H1 (cell line): ENCODE data around the gene ECSIT. TPM values are rescaled to one million over a fixed set of nuclear protein-coding genes. Genes with fewer than 3 reads are reported as not detected.
A peak's percentile ranks its signal among the peaks of the same experiment; 100 is the strongest.

Experiments used
- CTCF ChIA-PET: fragments of 300-600 bp; sonication (Branson Sonifier 250); formaldehyde crosslinking; loops from one replicate; lab custom pipeline; 2021; ENCODE audit not compliant: partially characterized antibody; lab: Charles Lee
- POLR2A ChIA-PET: fragments of 300-600 bp; sonication (Branson Sonifier 250); formaldehyde crosslinking; loops from one replicate; lab custom pipeline; 2021; ENCODE audit warnings: inconsistent platforms; ENCODE audit not compliant: partially characterized antibody; lab: Charles Lee
- DNase-seq, 2 experiments: peaks; one replicate each; pipeline versions ENCODE4 v3.0.0 to v3.0.0-alpha.2; 2010 to 2022; ENCODE audit warnings: low spot score in 2 of 2, low read depth in 1 of 2, mixed read lengths in 1 of 2
- FAIRE-seq: peaks from 2 replicates; lab custom pipeline; 2011; peaks lifted over from hg19 to GRCh38; lab: Jason Lieb, UNC
- H2AFZ ChIP-seq: 2 replicates; pipeline ENCODE4 v1.8.1; 2012; ENCODE audit warnings: low read length, inconsistent platforms
- H2AK5ac ChIP-seq: 2 replicates; pipeline ENCODE4 v1.6.1; 2013; ENCODE audit warnings: low read depth, low read length
- H2BK120ac ChIP-seq: replicated peaks from 2 replicates; pipeline ENCODE3; 2013; ENCODE audit warnings: low read depth, low read length, inconsistent platforms
- H2BK12ac ChIP-seq: 2 replicates; pipeline ENCODE4 v1.6.1; 2013; ENCODE audit warnings: low read depth, low read length
- H2BK15ac ChIP-seq: 2 replicates; pipeline ENCODE4 v1.6.1; 2013; ENCODE audit warnings: low read length
- H2BK20ac ChIP-seq: 2 replicates; pipeline ENCODE4 v1.6.1; 2013; ENCODE audit warnings: low read length
- H2BK5ac ChIP-seq: 2 replicates; pipeline ENCODE4 v1.6.1; 2013; ENCODE audit warnings: low read depth, low read length
- H3K14ac ChIP-seq: 2 replicates; pipeline ENCODE4 v1.6.1; 2013; ENCODE audit warnings: inconsistent platforms; ENCODE audit not compliant: insufficient read length
- H3K18ac ChIP-seq: 2 replicates; pipeline ENCODE4 v1.6.1; 2013; ENCODE audit warnings: low read length; ENCODE audit errors: extremely low read depth
- H3K23ac ChIP-seq: 2 replicates; pipeline ENCODE4 v1.6.1; 2013; ENCODE audit warnings: inconsistent platforms; ENCODE audit not compliant: insufficient read length
- H3K23me2 ChIP-seq: 2 replicates; pipeline ENCODE4 v1.6.1; 2013; ENCODE audit warnings: low read depth, low read length
- H3K27ac ChIP-seq: 2 replicates; pipeline ENCODE4 v1.6.1; 2011; ENCODE audit warnings: low read depth, low read length, inconsistent platforms
- H3K27me3 ChIP-seq, 4 experiments: replicated peaks in 1 of 4; 1 replicate in 1 of 4; 2 replicates in 3 of 4; pipeline versions ENCODE4 v1.6.1 to v1.8.1; 2011 to 2013; ENCODE audit warnings: low read length in 3 of 4, mild to moderate bottlenecking in 3 of 4, inconsistent platforms in 2 of 4, mixed read lengths in 2 of 4, moderate library complexity in 1 of 4; ENCODE audit not compliant: control insufficient read depth in 3 of 4, insufficient read depth in 3 of 4; ENCODE audit errors: extremely low read depth in 1 of 4
- H3K36me3 ChIP-seq, 4 experiments: 2 replicates each; pipeline versions ENCODE4 v1.6.1 to v1.8.1; 2011 to 2013; ENCODE audit warnings: mild to moderate bottlenecking in 4 of 4, low read length in 3 of 4, moderate library complexity in 2 of 4, control low read depth in 1 of 4, inconsistent platforms in 1 of 4; ENCODE audit not compliant: insufficient read depth in 4 of 4, control insufficient read depth in 2 of 4
- H3K4ac ChIP-seq: replicated peaks from 2 replicates; pipeline ENCODE3; 2013; ENCODE audit warnings: low read length, low read depth, mixed read lengths, inconsistent platforms; ENCODE audit not compliant: insufficient read length
- H3K4me1 ChIP-seq, 4 experiments: replicated peaks in 1 of 4; 1 replicate in 1 of 4; 2 replicates in 3 of 4; pipeline versions ENCODE4 v1.6.1 to v1.8.1; 2011 to 2013; ENCODE audit warnings: low read length in 3 of 4, inconsistent platforms in 2 of 4, mixed read lengths in 1 of 4; ENCODE audit not compliant: insufficient read depth in 4 of 4, control insufficient read depth in 3 of 4
- H3K4me2 ChIP-seq, 2 experiments: 2 replicates each; pipeline versions ENCODE4 v1.6.1 to v1.8.1; 2011 to 2013; ENCODE audit warnings: low read depth in 2 of 2, low read length in 2 of 2, control low read depth in 1 of 2, inconsistent platforms in 1 of 2, mild to moderate bottlenecking in 1 of 2; ENCODE audit not compliant: insufficient read depth in 1 of 2
- H3K4me3 ChIP-seq, 4 experiments: fragments of 200-600, 300-600 bp in 1 of 4; sonication (generic), shearing (Covaris generic), sonication (Bioruptor Twin) in 1 of 4; 2 replicates each; pipeline versions ENCODE4 v1.5.1 to v1.8.1; 2011 to 2016; ENCODE audit warnings: low read length in 4 of 4, low read depth in 3 of 4, control low read depth in 2 of 4, inconsistent platforms in 2 of 4, mild to moderate bottlenecking in 2 of 4, mixed read lengths in 1 of 4, moderate library complexity in 1 of 4; ENCODE audit not compliant: insufficient read depth in 2 of 4; ENCODE audit errors: extremely low read depth in 1 of 4
- H3K56ac ChIP-seq: replicated peaks from 2 replicates; pipeline ENCODE3; 2013; ENCODE audit warnings: low read depth, mild to moderate bottlenecking, mixed read lengths, low read length, inconsistent platforms; ENCODE audit not compliant: insufficient read length
- H3K79me1 ChIP-seq: 2 replicates; pipeline ENCODE4 v1.6.1; 2013; ENCODE audit warnings: low read depth, low read length, control low read depth
- H3K79me2 ChIP-seq, 2 experiments: 2 replicates each; pipeline versions ENCODE4 v1.6.1 to v1.8.1; 2012 to 2013; ENCODE audit warnings: low read length in 2 of 2, mild to moderate bottlenecking in 2 of 2, inconsistent platforms in 1 of 2; ENCODE audit not compliant: insufficient read depth in 2 of 2, control insufficient read depth in 1 of 2
- H3K9ac ChIP-seq, 4 experiments: replicated peaks in 1 of 4; 1 replicate in 1 of 4; 2 replicates in 3 of 4; pipeline versions ENCODE4 v1.6.1 to v1.8.1; 2011 to 2013; ENCODE audit warnings: low read depth in 3 of 4, low read length in 3 of 4, control low read depth in 2 of 4, mild to moderate bottlenecking in 2 of 4, moderate library complexity in 2 of 4, inconsistent platforms in 1 of 4; ENCODE audit errors: extremely low read depth in 1 of 4
- H3K9me3 ChIP-seq, 2 experiments: 2 replicates each; pipeline versions ENCODE4 v1.6.1 to v1.8.1; 2012 to 2013; ENCODE audit warnings: mild to moderate bottlenecking in 2 of 2, moderate library complexity in 2 of 2, control low read depth in 1 of 2, inconsistent platforms in 1 of 2, low read depth in 1 of 2, low read length in 1 of 2, mixed read lengths in 1 of 2; ENCODE audit not compliant: insufficient read depth in 2 of 2
- H4K20me1 ChIP-seq, 2 experiments: replicated peaks in 1 of 2; 2 replicates each; pipeline versions ENCODE3 to v1.8.1; 2011 to 2013; ENCODE audit warnings: inconsistent platforms in 2 of 2, low read length in 2 of 2, mild to moderate bottlenecking in 1 of 2; ENCODE audit not compliant: insufficient read depth in 2 of 2, control insufficient read depth in 1 of 2
- H4K5ac ChIP-seq: 2 replicates; pipeline ENCODE4 v1.6.1; 2013; ENCODE audit warnings: low read length, low read depth, mixed read lengths, inconsistent platforms; ENCODE audit not compliant: insufficient read length
- H4K8ac ChIP-seq: 2 replicates; pipeline ENCODE4 v1.8.0; 2013; ENCODE audit warnings: mild to moderate bottlenecking, moderate library complexity, low read length, inconsistent platforms; ENCODE audit not compliant: insufficient read depth; ENCODE audit errors: extremely low read depth
- H4K91ac ChIP-seq: replicated peaks from 2 replicates; pipeline ENCODE3; 2013; ENCODE audit warnings: low read length, mixed read lengths, inconsistent platforms; ENCODE audit not compliant: insufficient read length
- CEBPB ChIP-seq: IDR thresholded peaks from 2 replicates; pipeline ENCODE4 v1.6.1; 2012; ENCODE audit warnings: low read depth, low read length
- SP1 ChIP-seq: IDR thresholded peaks from 2 replicates; pipeline ENCODE4 v1.6.1; 2011; ENCODE audit warnings: low read depth, low read length
- SRF ChIP-seq: IDR thresholded peaks from 2 replicates; pipeline ENCODE4 v1.6.1; 2011; ENCODE audit warnings: mild to moderate bottlenecking, low read depth, low read length, moderate library complexity
- YY1 ChIP-seq: IDR thresholded peaks from 2 replicates; pipeline ENCODE4 v1.6.1; 2011; ENCODE audit warnings: low read depth, mild to moderate bottlenecking, low read length
- WGBS, 2 experiments: shearing (Covaris generic) in 1 of 2; methylation state at CpG; one replicate each; pipeline versions ENCODE4 v1.1.6 to v1.1.7; 2013 to 2015; ENCODE audit warnings: low lambda C conversion rate in 2 of 2, mixed read lengths in 2 of 2, inconsistent platforms in 1 of 2, low coverage in 1 of 2, missing lambda C conversion rate in 1 of 2; ENCODE audit not compliant: insufficient replicate concordance in 2 of 2, insufficient coverage in 1 of 2, insufficient read length in 1 of 2; ENCODE audit errors: extremely low coverage in 1 of 2, missing lambda C conversion rate in 1 of 2; 5-methylcytosine and 5-hydroxymethylcytosine counted together
- polyA plus RNA-seq, 7 experiments: library from polyadenylated mRNA; depleted of rRNA in 3 of 7; stranded (reverse) in 5 of 7; unstranded in 2 of 7; fragments of >200 nt in 5 of 7; fragments of 200-250 nt in 2 of 7; gene quantifications; 1 replicate in 5 of 7; 2 replicates in 1 of 7; 4 replicates in 1 of 7; pipeline versions ENCODE4 v1.2.1 to v1.2.3, GENCODE V29; 2011 to 2013; ENCODE audit warnings: missing spikeins in 2 of 7, mixed read lengths in 2 of 7
- total RNA-seq: library from RNA; stranded (reverse); fragmentation: NEBNext Ultra II Directional; extraction: Animal tissue kit (Norgen Biotek cat#: 25700); gene quantifications from 2 replicates; pipeline ENCODE4 v1.2.1, GENCODE V29; 2021

The ECSIT gene
- total and polyA plus RNA-seq, 2 of the 8 experiments (the other 6 are each of a cell fraction or from before 2014, with no cell fraction given) = 55.7 to 74.1 TPM

GRCh38 chr19:11499220-11499726 lies 29.7 kb downstream of the ECSIT start:
- Histone ChIP-seq H2AK5ac (no peak overlapping the region), H2BK12ac (no peak overlapping the region), H4K20me1 (peaks cover 1 to 3% of the 10 kb centered on the region in 2 experiments), H3K4me3 (no peak overlapping the region), H3K9me3 (no peaks in the 10 kb centered on the region), H3K4ac (no peak overlapping the region), H3K36me3 (peaks cover 0 to 3% (median 0%) of the 10 kb centered on the region in 4 experiments; a peak in 2 of 8 replicates), H2BK20ac (no peak overlapping the region), H3K4me1 (no peaks in the 10 kb centered on the region), H4K5ac (no peak overlapping the region), H2AFZ (no peak overlapping the region), H4K8ac (0 out of 2 replicates have a peak overlapping the region, but pooled peaks have one; percentile 20), H3K79me1 (peaks cover 2% of the 10 kb centered on the region), H3K18ac (no peak overlapping the region), H3K27me3 (no peaks in the 10 kb centered on the region), H3K4me2 (no peak overlapping the region), H2BK120ac (no peak overlapping the region), H3K14ac (no peak overlapping the region), H3K56ac (no peak overlapping the region), H2BK15ac (no peak overlapping the region), H3K9ac (no peak overlapping the region), H3K27ac (no peak overlapping the region), H2BK5ac (no peak overlapping the region), H3K23ac (no peak overlapping the region), H3K79me2 (no peaks in the 10 kb centered on the region), H4K91ac (no peak overlapping the region), H3K23me2 (no peaks in the 10 kb centered on the region)
- ChIA-PET POLR2A (no interaction called here), CTCF (interaction anchor here (0.6 to 1.5 kb wide), 3 partner anchors 14 to 46 kb away, joined by 3 to 5 read pairs (median 3); no protein-coding TSS in a partner anchor)
- no peak for TF ChIP-seq SP1
- no peak for TF ChIP-seq SRF
- TF ChIP-seq YY1 = no peak
- no peak for TF ChIP-seq CEBPB
- WGBS, 2 experiments = 88% methylated on average over 5 of the region's 6 CpGs; no CpG with 5 or more reads in 1 of the 2 experiments
- no peak for FAIRE-seq
- DNase-seq = no peak
